ENCODE results near the gene KRTAP5-5.

Gene KRTAP5-5

GRCh38 chr11:1632053-1632714 lies 2.6 kb downstream of the KRTAP5-5 start:
- Histone ChIP-seq H3K4me1 (ENCODE audit: control insufficient read depth, insufficient read depth, low read length) (peaks cover 4% of the 10 kb centered on the region; the same call in 1 of the 2 replicates), H3K9me3 (ENCODE audit: control insufficient read depth, insufficient read depth, low read length) (no peaks in the 10 kb centered on the region), H3K36me3 (ENCODE audit: control insufficient read depth, insufficient read depth, low read length) (no peaks in the 10 kb centered on the region), H3K27me3 (ENCODE audit: control insufficient read depth, insufficient read depth, low read length) (peaks cover 11% of the 10 kb centered on the region), H3K9ac (ENCODE audit: low read depth, low read length) (no peak overlapping the region), H3K27ac (ENCODE audit: low read depth, low read length) (no peak overlapping the region), H3K4me3 (ENCODE audit: low read depth, low read length) (no peak overlapping the region)

GRCh38 chr11:1633864-1634263 lies 4.3 kb downstream of the KRTAP5-5 start:
- Histone ChIP-seq H3K9me3 (ENCODE audit: control insufficient read depth, insufficient read depth, low read length) (no peaks in the 10 kb centered on the region), H3K36me3 (ENCODE audit: control insufficient read depth, insufficient read depth, low read length) (no peaks in the 10 kb centered on the region), H3K27ac (ENCODE audit: low read depth, low read length) (no peak overlapping the region), H3K27me3 (ENCODE audit: control insufficient read depth, insufficient read depth, low read length) (peaks cover 5% of the 10 kb centered on the region), H3K4me3 (ENCODE audit: low read depth, low read length) (no peak overlapping the region), H3K9ac (ENCODE audit: low read depth, low read length) (no peak overlapping the region), H3K4me1 (ENCODE audit: control insufficient read depth, insufficient read depth, low read length) (peaks cover 4% of the 10 kb centered on the region; the same call in 1 of the 2 replicates)

- H3K27me3 ChIP-seq (ENCODE audit: control insufficient read depth, insufficient read depth, low read length) = no peaks in the 10 kb centered on the region; the same call in 1 of the 2 replicates
- no peak overlapping the region for H3K4me3 ChIP-seq (ENCODE audit: low read depth, low read length)
- no peak overlapping the region for H3K9ac ChIP-seq (ENCODE audit: low read depth, low read length)
- H3K27ac ChIP-seq (ENCODE audit: low read depth, low read length) = no peak overlapping the region
- H3K36me3 ChIP-seq (ENCODE audit: control insufficient read depth, insufficient read depth, low read length) = no peaks in the 10 kb centered on the region
- no peaks in the 10 kb centered on the region for H3K4me1 ChIP-seq (ENCODE audit: control insufficient read depth, insufficient read depth, low read length)
- H3K9me3 ChIP-seq (ENCODE audit: control insufficient read depth, insufficient read depth, low read length) = no peaks in the 10 kb centered on the region
These were observed 6.8 kb downstream of the KRTAP5-5 start for GRCh38 chr11:1636291-1636950.

GRCh38 chr11:1637628-1638027 lies 8.1 kb downstream of the KRTAP5-5 start:
- Histone ChIP-seq H3K9ac (ENCODE audit: low read depth, low read length) (no peak overlapping the region), H3K27me3 (ENCODE audit: control insufficient read depth, insufficient read depth, low read length) (no peaks in the 10 kb centered on the region), H3K36me3 (ENCODE audit: control insufficient read depth, insufficient read depth, low read length) (no peaks in the 10 kb centered on the region), H3K4me1 (ENCODE audit: control insufficient read depth, insufficient read depth, low read length) (no peaks in the 10 kb centered on the region), H3K9me3 (ENCODE audit: control insufficient read depth, insufficient read depth, low read length) (no peaks in the 10 kb centered on the region), H3K27ac (ENCODE audit: low read depth, low read length) (no peak overlapping the region), H3K4me3 (ENCODE audit: low read depth, low read length) (no peak overlapping the region)

GRCh38 chr11:1638344-1638743 lies 8.8 kb downstream of the KRTAP5-5 start:
- H3K27me3 ChIP-seq (ENCODE audit: control insufficient read depth, insufficient read depth, low read length) = no peaks in the 10 kb centered on the region
- H3K36me3 ChIP-seq (ENCODE audit: control insufficient read depth, insufficient read depth, low read length) = no peaks in the 10 kb centered on the region
- no peak overlapping the region for H3K4me3 ChIP-seq (ENCODE audit: low read depth, low read length)
- H3K4me1 ChIP-seq (ENCODE audit: control insufficient read depth, insufficient read depth, low read length) = no peaks in the 10 kb centered on the region
- H3K9me3 ChIP-seq (ENCODE audit: control insufficient read depth, insufficient read depth, low read length) = no peaks in the 10 kb centered on the region
- no peak overlapping the region for H3K9ac ChIP-seq (ENCODE audit: low read depth, low read length)
- no peak overlapping the region for H3K27ac ChIP-seq (ENCODE audit: low read depth, low read length)

- no peak overlapping the region for H3K9ac ChIP-seq (ENCODE audit: low read depth, low read length)
- H3K4me1 ChIP-seq (ENCODE audit: control insufficient read depth, insufficient read depth, low read length) = no peaks in the 10 kb centered on the region
- no peaks in the 10 kb centered on the region for H3K36me3 ChIP-seq (ENCODE audit: control insufficient read depth, insufficient read depth, low read length)
- H3K4me3 ChIP-seq (ENCODE audit: low read depth, low read length) = no peak overlapping the region
- H3K27ac ChIP-seq (ENCODE audit: low read depth, low read length) = no peak overlapping the region
- no peaks in the 10 kb centered on the region for H3K27me3 ChIP-seq (ENCODE audit: control insufficient read depth, insufficient read depth, low read length)
- no peaks in the 10 kb centered on the region for H3K9me3 ChIP-seq (ENCODE audit: control insufficient read depth, insufficient read depth, low read length)
These were observed 9.6 kb downstream of the KRTAP5-5 start for GRCh38 chr11:1639102-1639620.

GRCh38 chr11:1639666-1640065 lies 10.1 kb downstream of the KRTAP5-5 start:
- no peaks in the 10 kb centered on the region for H3K4me1 ChIP-seq (ENCODE audit: control insufficient read depth, insufficient read depth, low read length)
- no peaks in the 10 kb centered on the region for H3K36me3 ChIP-seq (ENCODE audit: control insufficient read depth, insufficient read depth, low read length)
- no peaks in the 10 kb centered on the region for H3K27me3 ChIP-seq (ENCODE audit: control insufficient read depth, insufficient read depth, low read length)
- no peak overlapping the region for H3K27ac ChIP-seq (ENCODE audit: low read depth, low read length)
- H3K4me3 ChIP-seq (ENCODE audit: low read depth, low read length) = no peak overlapping the region
- no peak overlapping the region for H3K9ac ChIP-seq (ENCODE audit: low read depth, low read length)
- no peaks in the 10 kb centered on the region for H3K9me3 ChIP-seq (ENCODE audit: control insufficient read depth, insufficient read depth, low read length)

GRCh38 chr11:1640076-1640946 lies 10.7 kb downstream of the KRTAP5-5 start:
- no peaks in the 10 kb centered on the region for H3K4me1 ChIP-seq (ENCODE audit: control insufficient read depth, insufficient read depth, low read length)
- no peak overlapping the region for H3K9ac ChIP-seq (ENCODE audit: low read depth, low read length)
- H3K9me3 ChIP-seq (ENCODE audit: control insufficient read depth, insufficient read depth, low read length) = no peaks in the 10 kb centered on the region
- no peak overlapping the region for H3K4me3 ChIP-seq (ENCODE audit: low read depth, low read length)
- no peaks in the 10 kb centered on the region for H3K27me3 ChIP-seq (ENCODE audit: control insufficient read depth, insufficient read depth, low read length)
- H3K27ac ChIP-seq (ENCODE audit: low read depth, low read length) = no peak overlapping the region
- H3K36me3 ChIP-seq (ENCODE audit: control insufficient read depth, insufficient read depth, low read length) = no peaks in the 10 kb centered on the region

GRCh38 chr11:1641096-1641495 lies 11.5 kb downstream of the KRTAP5-5 start:
- no peaks in the 10 kb centered on the region for H3K36me3 ChIP-seq (ENCODE audit: control insufficient read depth, insufficient read depth, low read length)
- H3K27ac ChIP-seq (ENCODE audit: low read depth, low read length) = no peak overlapping the region
- H3K4me1 ChIP-seq (ENCODE audit: control insufficient read depth, insufficient read depth, low read length) = no peaks in the 10 kb centered on the region
- H3K27me3 ChIP-seq (ENCODE audit: control insufficient read depth, insufficient read depth, low read length) = no peaks in the 10 kb centered on the region
- H3K4me3 ChIP-seq (ENCODE audit: low read depth, low read length) = no peak overlapping the region
- H3K9me3 ChIP-seq (ENCODE audit: control insufficient read depth, insufficient read depth, low read length) = no peaks in the 10 kb centered on the region
- no peak overlapping the region for H3K9ac ChIP-seq (ENCODE audit: low read depth, low read length)

GRCh38 chr11:1642288-1643145 lies 12.9 kb downstream of the KRTAP5-5 start:
- H3K4me1 ChIP-seq (ENCODE audit: control insufficient read depth, insufficient read depth, low read length) = no peaks in the 10 kb centered on the region
- no peak overlapping the region for H3K9ac ChIP-seq (ENCODE audit: low read depth, low read length)
- no peaks in the 10 kb centered on the region for H3K9me3 ChIP-seq (ENCODE audit: control insufficient read depth, insufficient read depth, low read length)
- H3K36me3 ChIP-seq (ENCODE audit: control insufficient read depth, insufficient read depth, low read length) = no peaks in the 10 kb centered on the region
- no peak overlapping the region for H3K27ac ChIP-seq (ENCODE audit: low read depth, low read length)
- no peaks in the 10 kb centered on the region for H3K27me3 ChIP-seq (ENCODE audit: control insufficient read depth, insufficient read depth, low read length)
- H3K4me3 ChIP-seq (ENCODE audit: low read depth, low read length) = no peak overlapping the region

Measured in HUES48 (cell line).